ENCODE results near the gene LUC7L3. TPM values are rescaled to one million over a fixed set of nuclear protein-coding genes. Genes with fewer than 3 reads are reported as not detected.
A peak's percentile ranks its signal among the peaks of the same experiment; 100 is the strongest.

Gene LUC7L3
- total RNA-seq, 1 experiment from 2014 or later: 26.3 TPM

- no peak for DNase-seq (ENCODE audit: low spot score)
- in situ Hi-C loops (cut with HindIII; ENCODE audit: low sequenced_read_pairs): no loop called here
Measured at GRCh38 chr17:50737118-50737698, 17.8 kb downstream of the LUC7L3 start.

- no peak for DNase-seq (ENCODE audit: low spot score)
- in situ Hi-C loops (cut with HindIII; ENCODE audit: low sequenced_read_pairs): no loop called here
Measured at GRCh38 chr17:50739098-50739497, 19.7 kb downstream of the LUC7L3 start.

- in situ Hi-C loops (cut with HindIII; ENCODE audit: low sequenced_read_pairs): no loop called here
- no peak for DNase-seq (ENCODE audit: low spot score)
Measured at GRCh38 chr17:50745631-50746030, 26.2 kb downstream of the LUC7L3 start.

GRCh38 chr17:50749245-50749644 lies 29.8 kb downstream of the LUC7L3 start:
- DNase-seq (ENCODE audit: low spot score): no peak
- in situ Hi-C loops (cut with HindIII; ENCODE audit: low sequenced_read_pairs): no loop called here

GRCh38 chr17:50754521-50754920 lies 35.1 kb downstream of the LUC7L3 start:
- in situ Hi-C loops (cut with HindIII; ENCODE audit: low sequenced_read_pairs): no loop called here
- no peak for DNase-seq (ENCODE audit: low spot score)

GRCh38 chr17:50758524-50758923 lies 39.1 kb downstream of the LUC7L3 start:
- DNase-seq (ENCODE audit: low spot score): no peak
- in situ Hi-C loops (cut with HindIII; ENCODE audit: low sequenced_read_pairs): no loop called here

GRCh38 chr17:50758989-50759544 lies 39.7 kb downstream of the LUC7L3 start:
- in situ Hi-C loops (cut with HindIII; ENCODE audit: low sequenced_read_pairs): no loop called here
- DNase-seq (ENCODE audit: low spot score): no peak

GRCh38 chr17:50762177-50762576 lies 42.8 kb downstream of the LUC7L3 start:
- in situ Hi-C loops (cut with HindIII; ENCODE audit: low sequenced_read_pairs): no loop called here
- DNase-seq (ENCODE audit: low spot score): no peak

GRCh38 chr17:50763716-50764475 lies 44.5 kb downstream of the LUC7L3 start:
- DNase-seq (ENCODE audit: low spot score): peak; percentile 82
- in situ Hi-C loops (cut with HindIII; ENCODE audit: low sequenced_read_pairs): no loop called here

GRCh38 chr17:50764734-50765149 lies 45.3 kb downstream of the LUC7L3 start:
- DNase-seq (ENCODE audit: low spot score): no peak
- in situ Hi-C loops (cut with HindIII; ENCODE audit: low sequenced_read_pairs): no loop called here

- DNase-seq (ENCODE audit: low spot score): peak; percentile 48
- in situ Hi-C loops (cut with HindIII; ENCODE audit: low sequenced_read_pairs): no loop called here
Measured at GRCh38 chr17:50765454-50766221, 46.2 kb downstream of the LUC7L3 start.

GRCh38 chr17:50766222-50767023 lies 47.0 kb downstream of the LUC7L3 start:
- no peak for DNase-seq (ENCODE audit: low spot score)
- in situ Hi-C loops (cut with HindIII; ENCODE audit: low sequenced_read_pairs): no loop called here

GRCh38 chr17:50767030-50767429 lies 47.6 kb downstream of the LUC7L3 start:
- in situ Hi-C loops (cut with HindIII; ENCODE audit: low sequenced_read_pairs): no loop called here
- DNase-seq (ENCODE audit: low spot score): no peak

GRCh38 chr17:50767446-50767845 lies 48.0 kb downstream of the LUC7L3 start, which contains the start of gene ANKRD40CL:
Gene ANKRD40CL (minus strand): TSS chr17:50767518. CDS start chr17:50766913, 605 bp downstream.
- DNase-seq (ENCODE audit: low spot score): no peak
- in situ Hi-C loops (cut with HindIII; ENCODE audit: low sequenced_read_pairs): no loop called here

- DNase-seq (ENCODE audit: low spot score): no peak
- in situ Hi-C loops (cut with HindIII; ENCODE audit: low sequenced_read_pairs): no loop called here
Measured at GRCh38 chr17:50768346-50768761, 49.0 kb downstream of the LUC7L3 start.

- no peak for DNase-seq (ENCODE audit: low spot score)
- in situ Hi-C loops (cut with HindIII; ENCODE audit: low sequenced_read_pairs): no loop called here
Measured at GRCh38 chr17:50769884-50770283, 50.5 kb downstream of the LUC7L3 start.

GRCh38 chr17:50770346-50770745 lies 50.9 kb downstream of the LUC7L3 start:
- no peak for DNase-seq (ENCODE audit: low spot score)
- in situ Hi-C loops (cut with HindIII; ENCODE audit: low sequenced_read_pairs): no loop called here

GRCh38 chr17:50771991-50772785 lies 52.8 kb downstream of the LUC7L3 start:
- in situ Hi-C loops (cut with HindIII; ENCODE audit: low sequenced_read_pairs): no loop called here
- DNase-seq (ENCODE audit: low spot score): no peak

Measured in G401 (cell line).